GM18873 (cell line): ENCODE results near the gene STAC2.
"Not testable (repeated sequence)": the region's sequence is repeated elsewhere in the genome, so short reads cannot be mapped to it uniquely, and the experiment has no call there.

Source experiments
- ATAC-seq: cut with Tn5 transposase; IDR thresholded peaks from one replicate; pipeline ENCODE4 v1.9.1; 2021; ENCODE audit warnings: mild to moderate bottlenecking, moderate library complexity, moderate number of reproducible peaks; ENCODE audit not compliant: unreplicated experiment, low FRiP score

STAC2 gene

GRCh38 chr17:39193346-39193745, 32.4 kb downstream of the STAC2 start:
- ATAC-seq: no peak

DNA sequence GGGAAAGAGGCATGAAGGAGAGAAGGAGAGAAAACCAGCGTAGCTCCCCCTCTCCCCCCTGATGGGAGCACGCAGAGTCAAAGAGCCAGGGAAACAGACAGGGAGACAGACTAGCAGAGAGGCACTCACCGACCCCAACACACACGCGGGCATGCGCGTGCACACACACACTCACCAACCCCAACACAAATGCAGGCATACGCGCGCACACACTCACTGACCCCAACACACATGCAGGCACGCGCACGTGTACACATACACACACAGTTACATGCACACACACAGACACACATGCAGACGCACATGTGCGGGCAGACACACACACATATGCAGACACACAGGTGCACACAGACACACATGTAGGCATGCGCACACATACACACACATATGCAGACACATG, 32.8 kb downstream of the STAC2 start:
- no peak for ATAC-seq

GRCh38 chr17:39191750-39192510, 33.8 kb downstream of the STAC2 start:
- no peak for ATAC-seq

DNA sequence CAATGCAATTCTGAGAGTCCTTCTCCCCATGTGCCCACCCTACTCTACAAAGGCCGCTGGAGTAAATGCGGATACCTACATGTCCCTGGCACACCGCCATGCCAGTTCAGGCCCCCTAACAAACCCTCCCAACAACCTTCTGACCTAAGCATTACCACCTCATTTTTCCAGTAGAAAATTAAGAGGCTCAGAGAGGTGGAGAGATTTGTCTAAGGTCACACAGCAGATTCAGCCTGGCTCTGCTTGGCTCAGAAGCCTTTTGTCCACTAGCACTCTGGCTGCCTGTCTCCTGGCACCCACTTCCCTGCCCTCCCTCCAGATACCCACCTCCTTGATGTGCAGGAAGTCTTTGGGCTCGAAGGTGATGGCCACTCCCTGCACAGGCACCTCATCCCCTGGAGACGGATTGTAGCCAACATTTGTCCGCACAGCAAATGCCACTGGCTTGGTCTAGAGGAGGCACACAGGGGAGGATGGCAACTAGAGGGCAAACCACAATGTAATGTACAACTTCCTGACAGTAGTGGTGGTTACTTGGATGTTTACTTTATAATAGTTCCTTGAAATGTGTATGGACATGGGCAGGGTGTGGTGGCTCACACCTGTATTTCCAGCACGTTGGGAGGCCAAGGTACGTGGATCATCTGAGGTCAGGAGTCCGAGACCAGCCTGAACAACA, 38.5 kb downstream of the STAC2 start:
- no peak for ATAC-seq

DNA sequence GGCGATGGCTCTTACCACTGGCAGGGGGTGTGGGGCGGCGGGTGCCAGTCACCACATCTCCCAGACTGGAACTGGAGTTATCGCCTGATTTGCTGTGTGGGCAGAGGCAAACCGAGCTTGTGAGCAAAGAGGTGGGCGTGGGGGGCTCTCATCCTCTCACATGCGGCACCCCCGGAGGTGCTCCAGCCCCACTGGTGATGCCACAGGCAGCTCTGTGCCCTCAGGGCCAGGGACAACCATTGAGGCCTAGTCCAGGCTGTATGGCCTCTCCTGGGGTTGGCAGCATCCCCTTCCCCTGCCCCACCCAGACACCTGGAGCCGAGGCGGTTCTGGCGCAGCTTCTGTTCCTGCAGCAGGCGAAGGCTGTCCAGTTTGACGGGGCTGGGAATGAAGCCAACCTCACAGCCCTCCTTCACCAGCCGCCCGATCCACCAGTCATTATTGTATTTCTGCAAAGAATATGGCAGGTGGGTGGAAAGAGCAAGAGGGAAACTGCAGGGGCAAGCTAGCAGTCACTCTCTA, 39.2 kb downstream of the STAC2 start:
- ATAC-seq: no peak

DNA sequence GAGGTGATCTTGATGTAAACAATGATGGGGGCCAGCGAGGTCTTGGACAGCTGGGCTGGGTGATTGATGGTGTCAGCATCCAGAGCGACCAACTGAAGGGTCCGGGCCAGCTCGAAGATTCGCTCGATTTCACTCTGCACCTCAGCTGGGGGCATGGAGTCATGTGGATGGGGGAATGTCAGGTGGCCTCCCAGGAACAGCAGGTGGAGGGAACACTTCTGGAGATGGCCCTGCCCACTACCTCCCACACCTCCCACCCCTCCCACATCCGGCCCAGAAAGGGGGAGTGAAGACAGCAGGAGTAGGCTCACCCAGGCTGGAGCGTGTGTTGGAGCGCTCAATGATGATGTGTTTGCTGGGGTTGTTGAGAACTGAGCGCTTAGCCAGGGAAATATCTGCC, 42.0 kb downstream of the STAC2 start:
- ATAC-seq: no peak

DNA sequence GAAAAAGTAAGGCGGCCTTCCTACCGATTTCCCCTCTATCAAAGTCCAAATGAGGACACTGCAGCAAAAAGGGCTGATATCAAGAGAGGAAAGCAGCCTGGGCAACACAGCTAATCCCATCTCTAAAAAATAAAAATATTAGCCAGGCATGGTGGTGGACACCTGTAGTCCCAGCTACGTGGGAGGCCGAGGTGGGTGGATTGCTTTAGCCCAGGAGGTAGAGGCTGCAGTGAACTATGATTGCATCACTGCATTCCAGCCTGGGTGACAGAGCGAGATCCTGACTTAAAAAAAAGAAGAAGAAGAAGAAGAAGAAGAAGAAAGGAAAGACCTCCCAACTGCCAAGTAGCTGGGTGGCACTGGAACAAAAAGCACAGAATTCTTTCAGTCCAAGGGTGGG, 42.7 kb downstream of the STAC2 start:
- ATAC-seq: no peak

GRCh38 chr17:39181303-39181702, 44.4 kb downstream of the STAC2 start:
- no peak for ATAC-seq

DNA sequence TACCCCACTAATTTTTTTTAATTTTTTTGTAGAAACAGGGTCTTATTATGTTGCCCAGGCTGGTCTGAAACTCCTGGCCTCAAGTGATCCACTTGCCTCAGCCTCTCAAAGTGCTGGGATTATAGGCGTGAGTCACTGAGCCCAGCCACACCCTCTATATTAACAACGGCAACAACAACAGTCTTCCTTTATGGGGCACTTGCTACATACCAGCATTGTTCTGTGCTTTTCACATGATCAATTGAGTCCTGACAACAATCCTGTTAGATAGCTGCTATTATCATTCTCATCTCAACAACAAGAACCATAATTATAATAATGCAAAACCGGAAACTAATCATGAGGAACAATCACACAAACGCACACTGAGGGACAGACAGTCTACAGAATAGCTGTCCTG, 47.2 kb downstream of the STAC2 start:
- ATAC-seq: no peak

GRCh38 chr17:39177256-39177655, 48.5 kb downstream of the STAC2 start:
- ATAC-seq: no peak

GRCh38 chr17:39175695-39176093, 50.1 kb downstream of the STAC2 start:
- ATAC-seq: no peak

GRCh38 chr17:39174920-39175694, 50.6 kb downstream of the STAC2 start:
- ATAC-seq: no peak

- ATAC-seq: no peak
These were observed 52.0 kb downstream of the STAC2 start for GRCh38 chr17:39173526-39174274.

- no peak for ATAC-seq
These were observed 52.7 kb downstream of the STAC2 start for GRCh38 chr17:39173080-39173479.

DNA sequence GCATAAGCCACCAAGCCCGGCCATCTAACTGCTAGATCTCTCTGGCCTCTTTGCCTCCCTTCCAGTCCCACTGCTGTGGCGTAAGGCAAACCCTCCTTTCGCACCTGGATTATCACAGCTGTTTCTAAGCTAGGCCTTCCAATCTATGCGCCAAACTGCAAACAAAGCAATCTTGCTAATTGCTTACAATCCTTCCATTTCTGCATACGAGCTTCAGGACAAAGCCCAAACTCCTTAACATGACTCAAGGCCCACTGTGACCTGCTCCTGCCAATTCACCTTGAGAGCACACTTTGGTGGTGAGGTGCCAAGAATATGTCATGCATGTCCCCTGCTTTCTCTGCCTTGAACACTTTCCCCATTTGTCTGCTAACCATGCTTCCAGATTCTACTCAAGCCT, 53.8 kb downstream of the STAC2 start:
- no peak for ATAC-seq

- ATAC-seq: no peak
These were observed 55.2 kb downstream of the STAC2 start for GRCh38 chr17:39170558-39170957.

DNA sequence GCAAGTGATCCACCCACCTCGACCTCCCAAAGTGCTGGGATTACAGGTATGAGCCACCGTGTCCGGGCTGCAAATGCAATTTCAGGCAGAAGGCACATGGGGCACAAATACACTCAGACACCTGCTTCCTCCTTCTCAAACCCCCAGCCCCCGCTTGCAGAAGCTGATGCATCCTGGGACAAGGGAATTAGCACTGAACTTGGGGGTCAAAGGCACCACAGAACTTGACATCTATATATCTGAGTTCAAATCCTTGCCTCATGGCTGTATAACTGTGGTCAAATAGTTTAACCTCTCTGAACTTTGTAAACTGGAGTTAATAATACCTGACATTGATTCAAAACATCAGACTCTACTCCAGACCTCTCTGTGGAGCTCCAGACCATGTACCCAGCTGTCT, 55.6 kb downstream of the STAC2 start:
- ATAC-seq: no peak

DNA sequence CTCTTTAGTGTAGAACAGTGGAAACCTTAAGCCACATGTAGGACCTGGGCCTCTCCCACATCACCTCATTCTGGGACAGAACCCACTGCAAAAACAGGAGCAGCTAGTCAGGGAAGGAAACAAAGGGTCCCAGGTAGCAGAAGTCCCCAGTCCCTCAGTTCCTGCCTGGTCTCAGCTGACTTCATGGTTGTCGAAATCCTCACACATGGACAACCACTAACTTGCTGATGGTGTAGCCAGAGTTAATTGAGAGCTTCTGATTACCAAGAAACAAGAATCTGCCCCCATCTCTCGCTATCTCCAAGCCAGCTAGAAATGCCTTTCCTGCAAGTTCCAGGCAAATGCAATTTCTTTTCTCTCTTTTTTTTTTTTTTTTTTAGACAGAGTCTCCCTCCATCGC, 56.2 kb downstream of the STAC2 start:
- no peak for ATAC-seq

DNA sequence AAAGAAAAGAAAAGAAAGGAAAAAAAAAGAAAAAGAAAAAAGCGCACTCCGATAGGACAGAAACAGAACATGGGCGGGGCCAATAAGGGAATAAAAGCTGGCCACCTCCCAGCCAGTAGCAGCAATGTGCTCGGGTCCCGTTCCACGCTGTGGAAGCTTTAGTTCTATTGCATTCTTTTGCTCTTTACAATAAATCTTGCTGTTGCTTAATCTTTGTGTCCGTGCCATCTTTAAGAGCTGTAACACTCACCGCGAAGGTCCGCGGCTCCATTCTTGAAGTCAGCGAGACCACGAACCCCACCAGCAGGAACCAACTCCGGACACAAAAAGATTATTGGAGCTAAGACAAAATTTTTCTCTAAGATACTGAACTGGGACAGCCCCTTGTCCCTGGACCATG, 56.6 kb downstream of the STAC2 start:
- no peak for ATAC-seq

- ATAC-seq: not testable (repeated sequence)
These were observed 57.2 kb downstream of the STAC2 start for GRCh38 chr17:39168503-39168902.

DNA sequence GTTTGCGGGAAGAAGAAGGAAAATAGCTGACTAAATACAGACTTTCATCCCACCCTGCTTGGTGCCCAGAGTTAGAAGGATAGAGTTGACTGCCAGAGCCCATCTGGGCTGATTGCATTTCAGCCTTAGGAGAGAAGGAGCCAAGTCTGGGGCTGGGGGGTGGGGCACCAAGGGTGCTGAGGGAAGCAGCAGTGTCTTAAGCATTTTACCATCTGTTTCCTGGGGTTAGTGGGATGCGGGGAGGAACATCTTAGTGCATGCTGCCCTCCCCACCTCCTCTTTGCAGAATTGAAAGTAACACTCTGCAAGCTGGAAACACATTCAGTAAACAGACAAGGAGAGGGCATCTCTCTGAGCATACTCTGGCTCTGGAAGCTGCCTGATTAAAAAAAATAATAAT, 58.3 kb downstream of the STAC2 start:
- no peak for ATAC-seq
